LoVo (cell line): ENCODE measurements around the gene CAMK2A.

ENCODE experiments used
- DNase-seq: peaks from one replicate; pipeline ENCODE4 v3.0.0-alpha.2; 2016; ENCODE audit warnings: low spot score

CAMK2A gene

GRCh38 chr5:150299571-150300327 lies 10.2 kb upstream of the CAMK2A start:
- no peak for DNase-seq

DNA sequence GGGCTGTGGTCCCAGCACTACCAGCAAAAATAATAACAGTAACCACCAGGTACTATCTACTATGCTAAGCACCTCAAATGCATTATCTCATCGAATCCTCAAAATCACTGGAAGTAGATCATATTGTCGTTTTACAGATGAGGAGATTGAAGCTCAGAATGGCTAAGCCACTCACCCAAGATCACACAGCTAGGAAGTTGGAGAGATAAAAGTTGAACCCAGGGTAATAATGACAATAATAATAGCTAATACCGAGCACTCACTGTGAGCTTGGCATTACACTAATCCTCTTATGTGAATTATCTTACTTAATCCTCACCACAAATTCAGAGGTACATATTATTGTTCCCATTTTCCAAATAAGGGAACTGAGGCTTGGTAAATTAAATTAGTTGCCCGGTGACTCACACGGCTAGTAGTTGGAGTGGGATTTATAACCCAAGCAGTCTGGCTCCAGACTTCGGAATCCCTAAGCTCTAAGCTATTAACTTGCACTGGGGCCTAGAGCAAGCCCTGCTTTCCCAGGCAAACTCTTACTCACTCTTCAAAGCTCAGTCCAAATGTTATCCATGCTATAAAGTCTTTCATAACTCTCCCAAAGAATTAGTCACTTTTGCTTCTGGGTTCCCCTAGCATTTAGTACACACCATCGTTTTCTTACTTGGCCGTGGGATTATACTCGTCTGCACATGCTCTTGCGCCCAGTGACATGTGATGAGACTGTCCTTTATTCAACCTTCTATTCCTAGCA lies 9.3 kb upstream of the CAMK2A start:
- peak; percentile 2 for DNase-seq

DNA sequence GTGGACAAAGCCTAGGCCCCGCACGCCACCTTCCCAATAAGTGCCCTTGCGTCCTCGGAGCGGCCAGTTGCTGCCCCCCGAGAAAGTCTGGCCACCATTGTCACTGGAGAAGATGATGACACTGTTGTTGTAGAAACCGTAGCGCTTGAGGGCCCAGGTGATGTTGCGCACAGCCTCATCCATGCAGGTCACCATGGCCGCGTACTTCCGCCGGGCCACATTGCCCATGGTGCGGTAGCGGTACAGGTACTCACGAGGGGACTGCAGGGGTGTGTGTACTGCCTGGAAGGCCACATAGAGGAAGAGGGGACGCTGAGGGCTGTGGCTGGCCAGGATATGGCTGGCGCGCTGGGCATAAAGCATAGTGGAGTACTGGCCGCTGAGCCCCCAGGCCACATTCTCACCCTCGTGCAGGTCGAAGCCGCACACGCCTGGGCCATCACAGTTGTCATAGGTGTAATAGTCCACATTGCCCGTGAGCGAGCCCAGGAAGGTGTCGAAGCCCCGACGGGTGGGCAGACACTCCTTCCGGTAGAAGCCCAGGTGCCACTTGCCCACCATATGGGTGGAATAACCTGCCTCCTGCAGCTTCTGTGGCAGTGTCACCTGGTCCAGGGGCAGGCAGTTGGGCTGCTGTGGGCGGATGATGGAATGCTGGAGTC lies 8.5 kb upstream of the CAMK2A start:
- no peak for DNase-seq

DNA sequence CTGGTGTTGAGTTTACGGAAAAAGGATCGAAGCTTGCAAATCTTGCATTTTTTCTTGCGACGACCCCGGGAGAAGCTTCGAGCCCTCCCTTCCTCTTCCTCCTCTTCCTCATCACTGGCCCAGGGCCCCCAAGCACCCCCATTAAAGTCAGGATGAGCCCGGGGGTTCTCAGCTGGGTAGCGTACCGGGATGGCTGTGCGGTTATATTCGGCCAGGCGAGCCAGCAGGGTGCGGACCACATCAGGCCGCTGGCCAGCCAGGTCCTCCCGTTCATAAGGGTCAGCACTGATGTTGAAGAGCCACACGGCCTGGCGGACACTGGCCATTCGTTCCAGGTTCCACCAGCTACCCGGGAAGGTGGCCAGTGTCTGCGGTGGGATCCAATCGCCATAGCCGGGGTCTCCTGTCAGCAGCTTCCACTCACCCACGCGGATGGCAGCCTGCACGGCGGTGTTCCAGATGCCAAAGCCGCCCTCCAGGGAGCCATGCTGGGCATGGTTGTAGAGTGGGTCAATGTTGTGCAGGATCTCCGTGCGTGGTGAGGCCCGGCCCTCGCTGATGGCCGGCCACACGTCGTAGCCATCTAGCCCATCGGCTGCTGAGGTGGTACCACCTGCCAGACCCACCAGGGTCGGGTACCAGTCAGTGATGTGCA lies 7.8 kb upstream of the CAMK2A start:
- no peak for DNase-seq

GRCh38 chr5:150296496-150296895 lies 6.9 kb upstream of the CAMK2A start:
- DNase-seq = no peak

DNA sequence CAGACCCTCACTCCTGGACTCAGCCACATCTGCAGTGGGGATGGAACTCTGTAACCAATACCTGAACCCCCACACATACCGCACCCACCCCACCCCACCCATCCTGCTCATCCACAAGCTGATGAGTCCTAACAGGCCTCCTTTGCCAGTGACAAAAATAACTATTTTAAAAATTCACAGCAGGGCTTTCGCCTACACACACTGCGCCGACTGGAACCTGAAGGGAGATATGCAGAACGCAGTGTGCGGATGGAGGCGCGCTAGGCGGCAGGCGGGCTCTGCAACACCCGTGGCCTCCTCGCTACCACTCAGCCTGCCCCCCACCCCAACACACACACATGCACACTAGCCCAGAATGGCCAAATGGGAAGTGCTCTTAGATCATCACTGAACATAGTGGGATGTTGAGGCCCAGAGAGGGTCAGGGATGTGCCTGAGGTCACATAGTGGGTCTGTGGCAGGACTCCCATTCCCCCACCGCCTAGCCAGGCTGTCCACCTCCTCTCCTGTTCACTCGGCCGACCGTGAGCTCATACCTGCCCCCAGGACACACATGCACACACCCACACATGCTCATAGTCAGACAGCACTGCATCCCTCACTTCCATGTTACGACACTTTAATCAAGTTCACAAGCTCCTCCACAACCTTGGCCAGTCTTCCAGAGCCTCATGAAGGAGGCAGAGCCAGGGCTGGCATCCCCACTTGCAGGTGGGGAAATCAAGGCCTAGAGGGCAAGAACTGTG lies 6.3 kb upstream of the CAMK2A start:
- DNase-seq = no peak

- peak; percentile 42 for DNase-seq
These were observed 5.6 kb upstream of the CAMK2A start for GRCh38 chr5:150295172-150295634.

DNA sequence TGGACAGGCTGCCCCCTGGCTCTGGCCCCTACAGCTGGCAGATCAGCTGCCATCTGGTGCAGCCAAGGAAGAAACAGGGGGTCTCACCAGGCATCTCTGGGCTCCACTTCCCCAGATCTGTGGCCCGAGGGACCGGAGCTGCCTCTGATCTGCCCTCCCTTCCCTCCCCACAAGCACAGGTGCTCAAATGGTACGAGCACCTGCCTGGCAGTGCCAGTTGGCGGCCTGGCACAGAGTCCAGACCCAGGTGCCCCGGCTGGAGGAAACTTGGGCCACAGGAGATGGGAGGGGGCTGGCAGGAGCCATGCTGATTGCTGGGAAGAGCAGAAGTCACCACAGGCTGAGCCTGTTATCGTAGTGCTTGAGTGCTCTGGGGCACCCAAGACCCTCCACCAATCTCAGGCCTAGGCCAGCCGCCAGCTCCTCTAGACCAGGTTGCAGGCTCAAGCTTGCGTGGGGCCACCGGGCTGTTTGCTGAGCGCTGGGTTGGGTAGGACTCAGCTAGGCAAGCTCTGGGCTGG lies 5.0 kb upstream of the CAMK2A start:
- DNase-seq = no peak

DNA sequence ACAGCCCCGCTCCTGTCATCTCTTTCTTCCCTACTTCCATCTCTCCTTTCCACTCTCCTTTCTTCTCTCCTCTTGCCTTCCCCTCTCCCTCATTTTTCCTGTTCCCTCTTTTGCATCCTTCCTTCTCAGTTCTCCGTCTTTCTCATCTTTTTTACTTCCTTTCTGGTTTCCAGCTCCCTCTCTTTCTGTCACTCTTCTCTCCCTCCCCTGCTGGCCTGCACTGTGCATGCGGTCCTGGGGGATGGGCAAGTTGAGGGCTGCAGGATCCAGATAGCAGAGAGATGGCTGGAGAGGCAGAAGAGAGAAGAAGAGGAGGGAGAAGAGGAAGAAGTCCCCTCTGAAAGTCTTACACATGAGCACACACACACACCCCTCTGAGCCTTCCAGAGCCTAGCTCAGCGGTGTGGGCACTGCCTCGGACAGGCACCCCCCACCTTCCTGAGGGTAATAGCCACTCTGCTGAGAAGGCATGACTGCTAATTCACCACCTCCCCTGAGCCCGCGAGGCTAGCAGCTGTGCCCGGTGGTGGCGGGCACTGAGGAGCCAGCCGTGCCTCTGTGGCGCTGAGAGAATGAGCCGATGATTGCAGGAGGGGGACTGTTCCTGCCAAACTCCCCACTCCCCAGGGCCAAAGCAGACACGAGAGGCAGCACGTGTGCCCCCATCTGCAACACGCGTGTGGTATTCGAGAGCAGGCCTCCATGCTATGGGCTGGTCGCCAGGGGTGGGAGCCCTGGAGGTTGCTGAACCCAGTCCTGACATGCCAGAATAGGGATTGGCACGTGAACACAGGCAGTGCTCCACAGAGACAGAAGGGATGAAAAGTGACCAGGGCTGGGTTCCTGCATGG lies 3.7 kb upstream of the CAMK2A start:
- DNase-seq = no peak

DNA sequence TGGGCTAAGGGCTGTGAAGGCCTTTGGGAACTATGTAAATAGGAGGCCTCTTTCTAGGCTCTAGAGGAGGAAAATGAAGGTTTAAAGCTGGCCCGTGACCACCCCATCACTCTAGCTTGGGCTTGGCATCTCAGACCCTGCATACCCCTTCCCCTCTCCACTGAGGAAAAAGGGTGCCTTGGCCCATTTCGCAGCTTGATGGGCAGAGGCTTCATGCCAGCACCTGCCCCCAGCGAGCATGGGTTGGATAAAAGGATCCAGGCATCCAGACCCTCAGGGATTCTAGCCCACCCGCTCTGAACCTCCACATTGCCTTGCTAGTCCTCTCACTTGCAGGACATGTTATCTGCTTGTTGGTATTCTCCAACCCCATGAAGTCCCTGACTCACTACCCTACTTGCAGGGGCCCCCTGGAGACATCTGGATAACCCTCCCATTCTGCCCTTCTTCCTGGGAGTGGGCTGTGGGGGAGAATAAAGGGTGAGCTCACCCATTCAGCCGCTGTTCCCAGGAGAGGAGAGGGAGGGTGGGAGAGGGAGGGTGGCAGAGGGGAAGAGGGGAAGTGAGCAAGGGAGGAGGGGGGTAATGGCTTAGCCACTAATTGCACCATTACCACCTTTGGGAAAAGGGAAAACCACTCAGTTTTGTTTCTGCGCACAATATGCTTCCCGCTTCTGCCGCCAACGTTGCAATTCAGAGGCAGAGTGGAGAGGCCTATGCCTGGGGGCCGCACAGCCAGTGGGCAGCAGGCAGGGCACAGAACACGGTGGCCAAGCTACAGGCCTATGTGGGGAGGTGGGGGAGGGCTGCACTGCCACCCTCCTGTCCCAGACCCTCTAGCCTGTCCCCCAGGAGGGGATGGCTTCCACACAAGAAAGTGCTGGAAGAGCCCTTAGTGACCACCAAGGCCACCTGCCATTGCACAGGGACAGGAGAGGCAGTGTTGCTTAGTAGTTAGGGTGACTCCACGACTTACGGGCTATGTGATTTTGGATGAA lies 2.1 kb upstream of the CAMK2A start:
- no peak for DNase-seq

- no peak for DNase-seq
These were observed 782 bp downstream of the CAMK2A start for GRCh38 chr5:150288791-150289190.

DNA sequence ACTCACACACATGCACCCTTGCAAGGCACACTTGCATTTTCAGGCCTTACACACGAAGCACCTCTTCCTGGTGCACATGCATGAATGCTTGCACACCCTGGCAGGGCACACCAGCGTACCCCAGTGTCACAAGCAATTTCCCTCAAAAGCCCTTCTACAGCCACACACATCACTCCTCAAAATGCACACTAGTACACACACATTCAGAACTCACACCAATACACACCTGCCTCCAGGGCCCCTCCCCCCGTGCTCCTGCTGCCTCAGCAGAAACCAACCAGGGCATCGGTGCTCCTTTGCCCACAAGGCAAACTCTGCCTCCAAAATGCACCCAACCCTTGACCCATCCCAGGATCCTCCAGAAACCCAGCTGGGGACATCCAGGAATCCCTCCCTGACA lies 1.2 kb downstream of the CAMK2A start:
- no peak for DNase-seq

DNA sequence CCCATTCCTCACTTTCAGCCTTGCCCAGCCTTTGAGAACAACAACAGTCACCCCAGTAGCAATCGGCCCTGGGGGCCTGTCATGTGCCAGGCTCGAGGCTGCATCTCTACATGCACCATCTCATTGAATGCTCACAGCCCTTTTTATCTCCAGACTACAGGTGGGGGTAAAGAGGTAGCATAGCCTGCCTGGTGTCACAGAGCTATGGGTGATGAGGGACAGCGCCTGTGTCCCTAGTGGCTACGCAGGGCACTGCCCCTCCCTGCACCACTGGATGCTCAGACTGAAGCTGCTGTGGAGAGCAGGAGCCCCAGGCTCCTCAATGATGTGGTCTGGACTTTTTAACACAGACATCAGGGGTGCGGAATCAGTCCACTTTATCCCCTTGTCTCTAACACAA lies 2.8 kb downstream of the CAMK2A start:
- peak; percentile 6 for DNase-seq

- no peak for DNase-seq
These were observed 4.5 kb downstream of the CAMK2A start for GRCh38 chr5:150285114-150285513.

- no peak for DNase-seq
These were observed 5.3 kb downstream of the CAMK2A start for GRCh38 chr5:150284311-150284710.

GRCh38 chr5:150283904-150284303 lies 5.7 kb downstream of the CAMK2A start:
- no peak for DNase-seq

- no peak for DNase-seq
These were observed 7.6 kb downstream of the CAMK2A start for GRCh38 chr5:150281987-150282386.

DNA sequence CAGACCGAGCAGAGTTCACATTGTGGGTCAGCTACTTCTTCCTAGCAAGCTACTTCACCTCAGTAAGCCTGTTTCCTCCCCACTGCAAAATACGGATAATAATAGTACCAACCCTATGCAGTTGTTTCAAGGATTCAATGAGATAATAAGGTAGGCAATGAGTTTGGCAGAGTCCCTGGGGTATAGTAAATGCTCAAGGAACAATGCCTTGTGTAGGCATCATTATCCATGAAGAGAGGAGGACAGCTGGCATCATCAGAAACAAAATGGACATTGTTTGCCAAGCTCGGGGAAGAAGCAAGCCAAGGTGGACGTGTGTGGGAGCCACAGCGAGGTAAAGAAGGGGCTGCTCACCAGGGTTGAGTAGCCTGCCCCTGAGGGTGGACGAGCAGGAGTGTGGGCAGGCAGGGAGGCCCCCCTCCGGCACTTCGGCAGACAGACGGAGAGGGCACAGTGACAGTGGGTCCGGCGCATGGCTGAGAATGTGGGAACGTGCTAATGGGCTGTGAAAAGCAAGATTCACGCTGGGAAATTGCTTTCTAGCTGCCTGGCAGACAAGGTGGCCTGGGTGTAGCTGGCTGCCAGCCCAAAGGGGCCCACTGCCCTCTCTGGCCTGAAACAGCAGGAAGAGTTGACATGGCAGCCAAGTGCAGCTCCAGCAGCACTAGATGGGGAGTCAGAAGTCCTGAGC lies 10.1 kb downstream of the CAMK2A start:
- no peak for DNase-seq

DNA sequence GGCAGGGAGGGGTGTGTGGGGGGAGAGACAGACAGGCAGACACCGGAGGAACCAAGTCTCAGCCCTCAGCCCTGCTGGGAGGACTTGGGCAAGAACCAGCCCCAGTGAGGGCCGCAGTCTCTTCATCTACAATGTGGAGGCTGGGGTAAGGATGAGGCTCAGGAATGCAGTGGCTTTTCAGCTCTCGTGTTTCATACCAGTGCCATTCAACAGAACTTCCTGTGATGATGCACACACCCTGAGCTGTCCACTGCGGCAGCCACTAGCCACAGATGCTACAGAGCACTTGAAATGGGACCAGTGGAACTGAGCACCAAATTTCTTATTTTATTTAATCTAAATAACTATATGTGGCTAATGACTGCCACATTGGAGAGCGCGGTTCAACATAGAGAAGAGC lies 10.7 kb downstream of the CAMK2A start:
- no peak for DNase-seq
